ENCODE measurements around the gene NUP54. TPM values are rescaled to one million over a fixed set of nuclear protein-coding genes. Genes with fewer than 3 reads are reported as not detected.

NUP54 gene
- total and polyA plus RNA-seq, 4 donors, result 19.8 to 57.6 (median 28.3) TPM

- Histone ChIP-seq H3K36me3 (ENCODE audit: control insufficient read depth in 4 of 4, insufficient read depth in 4 of 4, low read length in 4 of 4) (peaks cover 16 to 64% (median 31%) of the 10 kb centered on the region in 4 donors), H3K27me3 (ENCODE audit: control insufficient read depth in 3 of 3, insufficient read depth in 3 of 3, low read length in 2 of 3) (no peaks in the 10 kb centered on the region), H3K27ac (ENCODE audit: low read depth in 1 of 2, low read length in 1 of 2) (no peak overlapping the region), H3K9me3 (ENCODE audit: control insufficient read depth in 4 of 4, insufficient read depth in 3 of 4, low read length in 3 of 4) (no peaks in the 10 kb centered on the region), H3K4me3 (no peak overlapping the region), H3K4me1 (ENCODE audit: control insufficient read depth in 5 of 5, insufficient read depth in 5 of 5, low read length in 5 of 5) (no peaks in the 10 kb centered on the region), H3K9ac (ENCODE audit: insufficient read depth in 1 of 2, low read length in 2 of 2) (no peak overlapping the region)
- WGBS, 2 donors, result 96 to 97% methylated on average over 1 of the region's 1 CpG
- no peak for TF ChIP-seq CTCF (IDR thresholded peaks at IDR 0.05; ENCODE audit: control extremely low read depth, extremely low read depth)
- no peak for DNase-seq
- no peak for ATAC-seq (ENCODE audit: insufficient read depth, low FRiP score)
Observed at GRCh38 chr4:76175336-76175735, 27.1 kb upstream of the NUP54 start.

GRCh38 chr4:76174216-76174615 is 26.0 kb upstream of the NUP54 start:
- no peak for TF ChIP-seq CTCF (IDR thresholded peaks at IDR 0.05; ENCODE audit: control extremely low read depth, extremely low read depth)
- Histone ChIP-seq H3K4me1 (ENCODE audit: control insufficient read depth in 5 of 5, insufficient read depth in 5 of 5, low read length in 5 of 5) (no peaks in the 10 kb centered on the region), H3K9me3 (ENCODE audit: control insufficient read depth in 4 of 4, insufficient read depth in 3 of 4, low read length in 3 of 4) (no peaks in the 10 kb centered on the region), H3K9ac (ENCODE audit: insufficient read depth in 1 of 2, low read length in 2 of 2) (no peak overlapping the region), H3K27me3 (ENCODE audit: control insufficient read depth in 3 of 3, insufficient read depth in 3 of 3, low read length in 2 of 3) (no peaks in the 10 kb centered on the region), H3K27ac (ENCODE audit: low read depth in 1 of 2, low read length in 1 of 2) (no peak overlapping the region), H3K4me3 (no peak overlapping the region), H3K36me3 (ENCODE audit: control insufficient read depth in 4 of 4, insufficient read depth in 4 of 4, low read length in 4 of 4) (peaks cover 18 to 64% (median 33%) of the 10 kb centered on the region in 4 donors)
- ATAC-seq (ENCODE audit: insufficient read depth, low FRiP score) (no peak), DNase-seq (no peak)
- 86 to 93% methylated on average over 6 of the region's 6 CpGs for WGBS, 2 donors

GRCh38 chr4:76168688-76169087 is 20.5 kb upstream of the NUP54 start:
- DNase-seq (no peak), ATAC-seq (ENCODE audit: insufficient read depth, low FRiP score) (no peak)
- Histone ChIP-seq H3K27ac (ENCODE audit: low read depth in 1 of 2, low read length in 1 of 2) (no peak overlapping the region), H3K4me1 (ENCODE audit: control insufficient read depth in 5 of 5, insufficient read depth in 5 of 5, low read length in 5 of 5) (no peaks in the 10 kb centered on the region), H3K9ac (ENCODE audit: insufficient read depth in 1 of 2, low read length in 2 of 2) (no peak overlapping the region), H3K27me3 (ENCODE audit: control insufficient read depth in 3 of 3, insufficient read depth in 3 of 3, low read length in 2 of 3) (no peaks in the 10 kb centered on the region), H3K36me3 (ENCODE audit: control insufficient read depth in 4 of 4, insufficient read depth in 4 of 4, low read length in 4 of 4) (peaks cover 26 to 55% (median 31%) of the 10 kb centered on the region in 4 donors), H3K4me3 (no peak overlapping the region), H3K9me3 (ENCODE audit: control insufficient read depth in 4 of 4, insufficient read depth in 3 of 4, low read length in 3 of 4) (no peaks in the 10 kb centered on the region)
- no peak for TF ChIP-seq CTCF (IDR thresholded peaks at IDR 0.05; ENCODE audit: control extremely low read depth, extremely low read depth)
- 96 to 97% methylated on average over 3 of the region's 3 CpGs for WGBS, 2 donors

GRCh38 chr4:76166480-76166879 is 18.3 kb upstream of the NUP54 start:
- Histone ChIP-seq H3K36me3 (ENCODE audit: control insufficient read depth in 4 of 4, insufficient read depth in 4 of 4, low read length in 4 of 4) (peaks cover 34 to 53% (median 38%) of the 10 kb centered on the region in 4 donors), H3K9ac (ENCODE audit: insufficient read depth in 1 of 2, low read length in 2 of 2) (no peak overlapping the region), H3K27ac (ENCODE audit: low read depth in 1 of 2, low read length in 1 of 2) (no peak overlapping the region), H3K27me3 (ENCODE audit: control insufficient read depth in 3 of 3, insufficient read depth in 3 of 3, low read length in 2 of 3) (no peaks in the 10 kb centered on the region), H3K9me3 (ENCODE audit: control insufficient read depth in 4 of 4, insufficient read depth in 3 of 4, low read length in 3 of 4) (no peaks in the 10 kb centered on the region), H3K4me1 (ENCODE audit: control insufficient read depth in 5 of 5, insufficient read depth in 5 of 5, low read length in 5 of 5) (no peaks in the 10 kb centered on the region), H3K4me3 (no peak overlapping the region)
- DNase-seq (no peak), ATAC-seq (ENCODE audit: insufficient read depth, low FRiP score) (no peak)
- WGBS, 2 donors, result 86 to 90% methylated on average over 3 of the region's 3 CpGs
- TF ChIP-seq CTCF (IDR thresholded peaks at IDR 0.05; ENCODE audit: control extremely low read depth, extremely low read depth), result no peak
